ENCODE data around the gene NDC1.

The NDC1 gene

DNA sequence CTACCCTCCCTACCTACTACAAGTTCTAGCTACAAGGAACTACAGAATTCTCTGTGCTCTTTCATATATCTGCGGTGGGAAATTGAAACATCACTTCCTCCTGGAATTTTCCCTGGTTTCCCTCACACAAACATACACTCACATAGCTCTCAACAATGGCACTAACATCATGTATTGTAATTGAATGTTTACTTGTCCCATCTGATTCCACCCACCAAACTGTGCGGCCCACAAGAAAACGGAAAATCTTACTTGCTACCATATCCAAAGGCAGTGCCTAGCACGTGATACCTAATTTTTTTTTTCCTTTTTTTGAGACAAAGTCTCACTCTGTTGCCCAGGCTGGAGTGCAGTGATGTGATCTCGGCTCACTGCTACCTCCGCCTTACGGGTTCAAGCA lies 33.9 kb downstream of the NDC1 start:
- Histone ChIP-seq H2AFZ (ENCODE audit: low read length, unreplicated experiment) (no peak overlapping the region), H3K4me3 (ENCODE audit: low read depth, low read length) (no peak overlapping the region), H3K27me3 (ENCODE audit: insufficient read depth, low read length) (no peaks in the 10 kb centered on the region), H3K36me3 (ENCODE audit: insufficient read depth, low read length) (0 out of 2 replicates have a peak, but pooled peaks cover 11% of the 10 kb centered on the region), H3K27ac (ENCODE audit: low read depth, low read length) (no peak overlapping the region), H3K4me1 (ENCODE audit: control insufficient read depth, insufficient read depth, low read length, unreplicated experiment) (peaks cover 8% of the 10 kb centered on the region), H3K79me2 (ENCODE audit: control insufficient read depth, insufficient read depth, low read length, unreplicated experiment) (no peaks in the 10 kb centered on the region)

DNA sequence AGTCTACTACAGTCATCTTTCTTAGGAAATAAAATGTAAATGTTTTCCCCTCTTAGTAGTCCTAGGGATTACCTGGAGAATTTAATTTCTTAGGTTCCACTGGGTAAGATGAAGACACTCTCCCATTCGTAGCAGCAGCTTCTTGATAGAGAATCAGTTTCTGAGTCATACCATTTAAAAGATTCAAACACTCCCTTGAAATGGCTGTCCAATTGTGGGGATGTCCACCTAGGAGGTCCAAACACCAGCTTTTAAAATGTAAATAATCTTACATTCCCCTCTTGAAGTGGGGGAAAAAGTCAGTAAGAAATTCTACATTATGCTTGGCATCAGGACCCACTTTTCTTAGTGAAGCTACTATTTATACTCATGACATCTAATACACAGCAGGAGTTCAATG lies 37.5 kb downstream of the NDC1 start:
- H3K4me1 ChIP-seq (ENCODE audit: control insufficient read depth, insufficient read depth, low read length, unreplicated experiment) = no peaks in the 10 kb centered on the region
- H3K27me3 ChIP-seq (ENCODE audit: insufficient read depth, low read length) = no peaks in the 10 kb centered on the region
- no peak overlapping the region for H3K4me3 ChIP-seq (ENCODE audit: low read depth, low read length)
- no peak overlapping the region for H2AFZ ChIP-seq (ENCODE audit: low read length, unreplicated experiment)
- no peak overlapping the region for H3K27ac ChIP-seq (ENCODE audit: low read depth, low read length)
- H3K36me3 ChIP-seq (ENCODE audit: insufficient read depth, low read length) = peaks cover 14% of the 10 kb centered on the region; the same call in 1 of the 2 replicates
- no peaks in the 10 kb centered on the region for H3K79me2 ChIP-seq (ENCODE audit: control insufficient read depth, insufficient read depth, low read length, unreplicated experiment)

DNA sequence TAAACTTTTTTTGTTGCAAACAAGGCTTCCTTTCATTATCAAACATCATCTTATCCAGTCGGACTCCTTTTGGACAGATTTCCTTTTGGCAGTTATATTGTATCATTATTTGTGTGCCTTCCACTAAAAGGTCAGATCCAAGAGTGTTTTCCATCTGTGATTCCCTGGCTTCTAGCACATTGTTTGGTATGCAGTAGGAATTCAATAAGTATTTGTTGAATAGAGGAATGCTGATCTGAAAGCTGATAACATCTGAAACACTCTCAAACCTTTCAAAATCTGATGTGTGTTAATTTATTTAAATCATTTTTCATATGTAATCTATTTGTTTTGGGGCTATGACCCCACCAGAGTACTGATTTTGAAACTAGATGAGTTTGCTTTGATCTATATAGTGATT lies 39.0 kb downstream of the NDC1 start:
- no peaks in the 10 kb centered on the region for H3K4me1 ChIP-seq (ENCODE audit: control insufficient read depth, insufficient read depth, low read length, unreplicated experiment)
- H3K27me3 ChIP-seq (ENCODE audit: insufficient read depth, low read length) = no peaks in the 10 kb centered on the region
- no peak overlapping the region for H3K27ac ChIP-seq (ENCODE audit: low read depth, low read length)
- H3K4me3 ChIP-seq (ENCODE audit: low read depth, low read length) = no peak overlapping the region
- H3K79me2 ChIP-seq (ENCODE audit: control insufficient read depth, insufficient read depth, low read length, unreplicated experiment) = no peaks in the 10 kb centered on the region
- peaks cover 14% of the 10 kb centered on the region; the same call in 1 of the 2 replicates for H3K36me3 ChIP-seq (ENCODE audit: insufficient read depth, low read length)
- no peak overlapping the region for H2AFZ ChIP-seq (ENCODE audit: low read length, unreplicated experiment)

DNA sequence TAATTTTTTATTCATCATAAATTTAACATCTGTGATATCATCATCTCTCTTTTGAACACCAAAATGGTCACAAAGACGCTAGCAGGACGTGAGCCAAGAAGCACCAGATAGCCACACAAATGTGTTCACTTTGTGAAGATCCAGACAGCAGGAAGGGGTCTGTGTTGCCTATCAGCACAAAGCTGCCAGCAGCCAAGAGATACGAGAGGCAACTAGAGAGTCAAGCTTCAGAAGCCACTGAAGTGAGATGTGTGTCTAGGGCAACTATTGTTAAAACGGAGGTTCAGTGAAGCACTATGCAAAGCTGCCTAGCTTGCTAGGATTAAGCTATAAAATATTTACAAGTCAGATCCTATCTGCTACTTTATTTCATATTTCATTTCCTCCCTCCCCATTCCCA lies 45.3 kb downstream of the NDC1 start:
- Histone ChIP-seq H3K4me1 (ENCODE audit: control insufficient read depth, insufficient read depth, low read length, unreplicated experiment) (no peaks in the 10 kb centered on the region), H3K79me2 (ENCODE audit: control insufficient read depth, insufficient read depth, low read length, unreplicated experiment) (no peaks in the 10 kb centered on the region), H2AFZ (ENCODE audit: low read length, unreplicated experiment) (no peak overlapping the region), H3K27ac (ENCODE audit: low read depth, low read length) (no peak overlapping the region), H3K4me3 (ENCODE audit: low read depth, low read length) (no peak overlapping the region), H3K27me3 (ENCODE audit: insufficient read depth, low read length) (no peaks in the 10 kb centered on the region), H3K36me3 (ENCODE audit: insufficient read depth, low read length) (peaks cover 9% of the 10 kb centered on the region; the same call in 1 of the 2 replicates)

DNA sequence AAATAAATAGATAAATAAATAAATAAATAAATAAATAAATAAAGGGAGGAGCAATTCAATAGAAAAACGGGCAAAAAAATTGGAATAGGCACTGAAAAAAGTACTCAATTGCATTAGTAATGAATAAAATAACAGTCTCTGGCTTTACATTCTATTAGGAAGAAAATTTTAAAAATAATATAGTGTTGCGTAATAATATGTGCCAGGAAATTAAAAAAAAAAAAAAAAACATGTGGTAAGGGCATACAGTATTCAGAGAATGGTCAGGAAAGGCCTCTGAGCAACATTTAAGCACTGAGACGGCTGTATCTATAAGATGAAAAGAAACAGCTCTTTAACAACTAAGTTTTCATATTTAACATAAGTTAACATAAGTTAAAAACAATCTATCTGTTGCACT lies 50.4 kb downstream of the NDC1 start:
- Histone ChIP-seq H3K27ac (ENCODE audit: low read depth, low read length) (no peak overlapping the region), H3K4me3 (ENCODE audit: low read depth, low read length) (no peak overlapping the region), H2AFZ (ENCODE audit: low read length, unreplicated experiment) (no peak overlapping the region), H3K4me1 (ENCODE audit: control insufficient read depth, insufficient read depth, low read length, unreplicated experiment) (no peaks in the 10 kb centered on the region), H3K79me2 (ENCODE audit: control insufficient read depth, insufficient read depth, low read length, unreplicated experiment) (no peaks in the 10 kb centered on the region), H3K36me3 (ENCODE audit: insufficient read depth, low read length) (peaks cover 8% of the 10 kb centered on the region; the same call in 1 of the 2 replicates), H3K27me3 (ENCODE audit: insufficient read depth, low read length) (no peaks in the 10 kb centered on the region)

DNA sequence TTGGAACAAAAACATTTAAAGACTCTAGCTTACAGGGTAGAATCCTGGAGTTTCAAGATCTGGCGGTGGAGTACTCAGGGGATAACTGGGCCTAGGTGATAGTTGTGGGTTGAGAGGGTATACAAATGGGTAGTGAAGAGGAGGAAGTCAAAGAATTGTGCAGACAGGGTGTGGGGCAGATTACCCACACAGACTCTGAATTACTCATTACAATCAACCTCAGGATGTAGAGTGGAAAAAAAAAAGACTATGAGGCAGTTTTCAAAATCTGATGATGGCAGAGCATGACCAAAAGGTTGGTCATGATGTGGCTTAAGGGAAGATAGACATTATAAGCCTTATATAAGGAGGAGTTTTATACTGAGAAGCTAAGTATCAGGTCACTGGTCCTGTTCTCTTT lies 55.0 kb downstream of the NDC1 start:
- Histone ChIP-seq H2AFZ (ENCODE audit: low read length, unreplicated experiment) (no peak overlapping the region), H3K4me3 (ENCODE audit: low read depth, low read length) (no peak overlapping the region), H3K4me1 (ENCODE audit: control insufficient read depth, insufficient read depth, low read length, unreplicated experiment) (peaks cover 13% of the 10 kb centered on the region), H3K36me3 (ENCODE audit: insufficient read depth, low read length) (peaks cover 8% of the 10 kb centered on the region; the same call in 1 of the 2 replicates), H3K27me3 (ENCODE audit: insufficient read depth, low read length) (no peaks in the 10 kb centered on the region), H3K27ac (ENCODE audit: low read depth, low read length) (no peak overlapping the region), H3K79me2 (ENCODE audit: control insufficient read depth, insufficient read depth, low read length, unreplicated experiment) (no peaks in the 10 kb centered on the region)

DNA sequence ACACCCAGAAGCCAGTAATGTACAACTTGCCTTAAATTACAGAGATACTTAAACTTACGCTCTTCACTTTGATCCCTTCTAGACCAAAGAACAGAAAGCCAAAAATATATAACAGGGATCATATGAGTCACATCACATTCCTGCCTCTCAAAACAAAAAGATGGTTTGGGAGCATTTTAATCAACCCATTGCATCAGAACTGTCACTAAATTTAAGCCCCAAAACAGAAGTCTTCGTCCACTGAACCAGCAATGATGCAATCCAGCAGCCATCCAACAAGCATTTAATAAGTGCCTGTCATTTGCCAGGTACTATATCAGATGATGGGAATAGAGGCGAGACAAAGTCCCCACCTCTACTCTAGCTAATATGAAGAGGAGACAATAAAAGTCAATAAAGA lies 56.4 kb downstream of the NDC1 start:
- Histone ChIP-seq H3K27ac (ENCODE audit: low read depth, low read length) (peak overlapping the region; percentile 39), H3K36me3 (ENCODE audit: insufficient read depth, low read length) (peaks cover 16% of the 10 kb centered on the region; the same call in 1 of the 2 replicates), H3K4me3 (ENCODE audit: low read depth, low read length) (no peak overlapping the region), H2AFZ (ENCODE audit: low read length, unreplicated experiment) (no peak overlapping the region), H3K79me2 (ENCODE audit: control insufficient read depth, insufficient read depth, low read length, unreplicated experiment) (no peaks in the 10 kb centered on the region), H3K27me3 (ENCODE audit: insufficient read depth, low read length) (no peaks in the 10 kb centered on the region), H3K4me1 (ENCODE audit: control insufficient read depth, insufficient read depth, low read length, unreplicated experiment) (peaks cover 13% of the 10 kb centered on the region)

DNA sequence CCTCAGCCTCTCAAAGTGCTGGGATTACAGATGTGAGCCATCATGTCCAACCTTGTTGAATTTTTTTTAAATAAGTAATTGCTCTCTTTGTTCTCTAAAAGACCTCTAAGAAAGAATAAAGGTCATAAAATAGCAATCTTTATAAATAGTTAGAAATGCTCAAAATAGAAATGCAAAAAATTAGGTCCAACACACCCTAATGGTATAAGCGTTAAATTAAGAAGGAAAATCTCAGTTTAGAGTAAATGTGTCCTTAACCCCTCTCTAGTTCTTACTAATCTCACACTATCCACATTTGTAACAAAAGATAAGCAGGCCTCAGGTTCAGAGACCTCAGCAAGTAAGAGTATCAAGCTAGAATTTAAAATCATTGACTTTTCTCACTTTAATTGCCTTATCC lies 60.8 kb downstream of the NDC1 start:
- Histone ChIP-seq H3K27me3 (ENCODE audit: insufficient read depth, low read length) (no peaks in the 10 kb centered on the region), H3K36me3 (ENCODE audit: insufficient read depth, low read length) (peaks cover 17% of the 10 kb centered on the region; the same call in 1 of the 2 replicates), H3K27ac (ENCODE audit: low read depth, low read length) (no peak overlapping the region), H3K4me3 (ENCODE audit: low read depth, low read length) (no peak overlapping the region), H3K4me1 (ENCODE audit: control insufficient read depth, insufficient read depth, low read length, unreplicated experiment) (peaks cover 11% of the 10 kb centered on the region), H3K79me2 (ENCODE audit: control insufficient read depth, insufficient read depth, low read length, unreplicated experiment) (no peaks in the 10 kb centered on the region), H2AFZ (ENCODE audit: low read length, unreplicated experiment) (no peak overlapping the region)

DNA sequence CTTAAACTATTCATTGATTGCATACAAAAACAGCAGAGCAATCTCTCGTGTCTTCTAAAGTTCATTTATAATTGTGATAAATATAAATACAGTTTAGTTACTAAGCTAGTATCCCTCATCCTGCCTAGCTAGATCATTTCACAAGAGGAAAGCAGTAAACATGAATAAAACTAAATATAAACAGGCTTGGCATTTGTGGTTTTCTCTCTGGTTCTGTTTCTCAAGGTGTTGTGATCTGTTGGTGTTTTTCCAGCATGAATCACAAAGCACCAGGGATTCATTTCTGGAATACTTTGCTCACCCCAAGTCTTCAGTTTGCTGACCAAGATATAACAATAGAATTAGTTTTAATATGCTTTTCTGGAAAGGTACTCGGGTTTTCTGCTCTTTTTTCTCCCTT lies 66.4 kb downstream of the NDC1 start:
- H3K36me3 ChIP-seq (ENCODE audit: insufficient read depth, low read length) = 0 out of 2 replicates have a peak, but pooled peaks cover 1% of the 10 kb centered on the region
- 0 out of 2 replicates have a peak overlapping the region, but pooled peaks have one; percentile 1 for H3K27ac ChIP-seq (ENCODE audit: low read depth, low read length)
- no peak overlapping the region for H2AFZ ChIP-seq (ENCODE audit: low read length, unreplicated experiment)

DNA sequence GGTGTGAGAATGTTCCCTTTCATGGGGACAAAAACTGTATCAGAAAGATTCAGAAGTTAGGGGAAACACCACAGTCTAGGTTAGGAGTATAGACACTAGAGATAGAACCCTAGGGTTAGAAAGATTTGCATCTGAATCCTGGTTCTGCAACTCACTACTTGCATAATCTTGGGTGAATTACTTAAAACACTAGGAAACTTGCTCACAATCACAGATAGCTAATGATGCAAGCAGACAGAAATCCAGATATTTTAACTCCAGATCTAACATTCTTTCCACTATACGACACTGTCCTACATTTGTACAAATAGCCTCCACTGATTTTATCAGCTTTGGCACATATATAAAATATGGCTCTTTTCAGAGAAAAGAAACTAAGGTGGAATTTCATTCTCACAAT lies 68.3 kb downstream of the NDC1 start:
- Histone ChIP-seq H3K4me3 (ENCODE audit: low read depth, low read length) (no peak overlapping the region), H3K4me1 (ENCODE audit: control insufficient read depth, insufficient read depth, low read length, unreplicated experiment) (peaks cover 15% of the 10 kb centered on the region), H3K79me2 (ENCODE audit: control insufficient read depth, insufficient read depth, low read length, unreplicated experiment) (no peaks in the 10 kb centered on the region), H3K27ac (ENCODE audit: low read depth, low read length) (no peak overlapping the region), H3K36me3 (ENCODE audit: insufficient read depth, low read length) (no peaks in the 10 kb centered on the region), H2AFZ (ENCODE audit: low read length, unreplicated experiment) (no peak overlapping the region), H3K27me3 (ENCODE audit: insufficient read depth, low read length) (no peaks in the 10 kb centered on the region)

More for the DNA sequence above, 66.4 kb downstream of the NDC1 start:
- Histone ChIP-seq H3K4me1 (ENCODE audit: control insufficient read depth, insufficient read depth, low read length, unreplicated experiment) (peaks cover under 1% of the 10 kb centered on the region), H3K4me3 (ENCODE audit: low read depth, low read length) (no peak overlapping the region), H3K27me3 (ENCODE audit: insufficient read depth, low read length) (no peaks in the 10 kb centered on the region), H3K79me2 (ENCODE audit: control insufficient read depth, insufficient read depth, low read length, unreplicated experiment) (no peaks in the 10 kb centered on the region)

DNA sequence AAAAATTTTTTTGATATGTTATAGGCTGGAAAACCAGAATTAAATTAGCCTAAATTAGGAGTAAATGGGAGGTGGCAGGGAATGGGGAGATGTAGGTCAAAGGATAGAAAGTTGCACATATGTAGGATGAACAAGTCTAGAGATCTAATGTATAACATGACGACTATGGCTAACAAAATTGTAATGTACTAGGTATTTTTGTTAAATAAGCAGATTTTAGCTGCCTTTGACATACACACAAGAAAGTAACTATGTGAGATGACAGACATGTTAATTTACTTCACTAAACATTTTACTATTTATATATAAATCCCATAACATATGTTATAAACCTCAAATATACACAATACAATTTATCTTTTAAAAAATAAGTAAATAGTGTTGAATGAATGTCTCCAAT lies 68.9 kb downstream of the NDC1 start:
- H3K79me2 ChIP-seq (ENCODE audit: control insufficient read depth, insufficient read depth, low read length, unreplicated experiment) = no peaks in the 10 kb centered on the region
- no peak overlapping the region for H2AFZ ChIP-seq (ENCODE audit: low read length, unreplicated experiment)
- H3K4me3 ChIP-seq (ENCODE audit: low read depth, low read length) = no peak overlapping the region
- no peak overlapping the region for H3K27ac ChIP-seq (ENCODE audit: low read depth, low read length)
- no peaks in the 10 kb centered on the region for H3K36me3 ChIP-seq (ENCODE audit: insufficient read depth, low read length)
- no peaks in the 10 kb centered on the region for H3K27me3 ChIP-seq (ENCODE audit: insufficient read depth, low read length)
- H3K4me1 ChIP-seq (ENCODE audit: control insufficient read depth, insufficient read depth, low read length, unreplicated experiment) = peaks cover 15% of the 10 kb centered on the region

All from ACC112 (cell line).